Measurements from ENCODE around the gene POPDC3. TPM values are rescaled to one million over a fixed set of nuclear protein-coding genes. Genes with fewer than 3 reads are reported as not detected.

POPDC3 gene
- total and polyA plus RNA-seq, 2 of the 13 experiments (the other 11 are each of a cell fraction or from before 2014, with no cell fraction given) = 0.18 to 0.20 TPM

GRCh38 chr6:105212587-105212986 is 32.8 kb upstream of the POPDC3 start (continued):
- TF ChIP-seq NFKB2 (CRISPR knock-in tag; IDR thresholded peaks at IDR 0.05; ENCODE audit: borderline replicate concordance) = no peak

GRCh38 chr6:105211831-105212230 is 32.0 kb upstream of the POPDC3 start:
- POLR2A ChIA-PET = no interaction called here
- H3K4me3 ChIP-seq (replicated peaks in 1 of 3; ENCODE audit: insufficient read depth in 1 of 3, low read depth in 2 of 3, low read length in 3 of 3) = no peak overlapping the region
- no peak for TF ChIP-seq THAP9 (CRISPR knock-in tag; IDR thresholded peaks at IDR 0.05; ENCODE audit: borderline replicate concordance)
- TF ChIP-seq NR3C1 (CRISPR knock-in tag; IDR thresholded peaks at IDR 0.05) = no peak
- TF ChIP-seq ZNF652 (CRISPR knock-in tag; IDR thresholded peaks at IDR 0.05; ENCODE audit: borderline replicate concordance, low read depth) = no peak
- no peak for TF ChIP-seq DNMT1 (CRISPR knock-in tag; IDR thresholded peaks at IDR 0.05)
- no peak for TF ChIP-seq ZNF264 (CRISPR knock-in tag; IDR thresholded peaks at IDR 0.05)
- no peak for TF ChIP-seq ZNF570 (CRISPR knock-in tag; IDR thresholded peaks at IDR 0.05; ENCODE audit: borderline replicate concordance)
- no peak for TF ChIP-seq ZNF12 (CRISPR knock-in tag; IDR thresholded peaks at IDR 0.05)
- no peak for TF ChIP-seq CC2D1A (CRISPR knock-in tag; IDR thresholded peaks at IDR 0.05)
- H3K4me2 ChIP-seq (ENCODE audit: low read depth, low read length) = no peak overlapping the region
- H3K79me2 ChIP-seq (ENCODE audit: insufficient read depth, low read length) = no peaks in the 10 kb centered on the region
- ATAC-seq (no peak), FAIRE-seq (no peak), DNase-seq (ENCODE audit: low spot score) (no peak)
- 63% methylated on average over 3 of the region's 3 CpGs for WGBS (ENCODE audit: low lambda C conversion rate)
- H4K20me1 ChIP-seq (ENCODE audit: insufficient read depth, low read length) = no peaks in the 10 kb centered on the region
- H3K36me3 ChIP-seq (replicated peaks in 1 of 2; ENCODE audit: control insufficient read depth in 1 of 2, insufficient read depth in 2 of 2, low read length in 2 of 2) = no peaks in the 10 kb centered on the region
- no peak overlapping the region for H3K27ac ChIP-seq (ENCODE audit: extremely low read length, insufficient read depth, low read length)
- intact Hi-C loops (cut with micrococcal nuclease; ENCODE audit: unreplicated experiment) = no loop called here
- no peak overlapping the region for H3K9ac ChIP-seq (ENCODE audit: insufficient read depth, low read depth, low read length)
- peaks cover 18% of the 10 kb centered on the region for H3K4me1 ChIP-seq (ENCODE audit: insufficient read depth, low read length)
- in situ Hi-C loops (cut with HindIII; ENCODE audit: extremely low pct_ligation_motif_present, low pct_unique_long_range_greater_than_20kb) = no loop called here
- H3K9me3 ChIP-seq (ENCODE audit: low read length) = no peaks in the 10 kb centered on the region
- BruUV-seq (replicated peaks) = no TSS peak
- H3K27me3 ChIP-seq (ENCODE audit: control insufficient read depth in 1 of 2, insufficient read depth in 2 of 2, low read length in 2 of 2) = no peaks in the 10 kb centered on the region
- CTCF ChIA-PET (ENCODE audit: low intra/inter-chr PET ratio, low total read pairs) = no interaction called here
- H2AFZ ChIP-seq (ENCODE audit: low read length) = no peak overlapping the region
